ENCODE measurements around the gene ADCY2.

ADCY2 gene

DNA sequence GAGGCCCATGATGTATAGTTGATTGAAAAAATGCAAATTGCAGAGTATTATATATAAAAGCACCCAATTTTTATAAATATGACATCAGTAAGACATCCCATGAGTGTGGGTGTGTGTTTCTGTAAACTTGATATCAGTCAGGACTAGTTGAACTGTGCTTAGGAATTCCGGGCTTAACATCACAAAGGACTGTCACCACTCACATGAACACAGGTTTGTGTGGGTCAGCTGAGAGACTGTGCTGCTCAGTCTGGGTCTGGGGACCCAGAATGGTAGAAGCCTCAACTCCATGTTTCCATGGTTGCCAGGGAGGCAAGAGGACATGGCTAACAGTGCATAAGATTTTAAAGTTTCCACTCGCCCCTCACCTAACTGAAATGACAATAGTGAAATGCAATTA lies 120.3 kb downstream of the ADCY2 start:
- DNase-seq (ENCODE audit: low read depth): no peak

GRCh38 chr5:7517006-7517405 lies 121.1 kb downstream of the ADCY2 start:
- no peak for DNase-seq (ENCODE audit: low read depth)

DNA sequence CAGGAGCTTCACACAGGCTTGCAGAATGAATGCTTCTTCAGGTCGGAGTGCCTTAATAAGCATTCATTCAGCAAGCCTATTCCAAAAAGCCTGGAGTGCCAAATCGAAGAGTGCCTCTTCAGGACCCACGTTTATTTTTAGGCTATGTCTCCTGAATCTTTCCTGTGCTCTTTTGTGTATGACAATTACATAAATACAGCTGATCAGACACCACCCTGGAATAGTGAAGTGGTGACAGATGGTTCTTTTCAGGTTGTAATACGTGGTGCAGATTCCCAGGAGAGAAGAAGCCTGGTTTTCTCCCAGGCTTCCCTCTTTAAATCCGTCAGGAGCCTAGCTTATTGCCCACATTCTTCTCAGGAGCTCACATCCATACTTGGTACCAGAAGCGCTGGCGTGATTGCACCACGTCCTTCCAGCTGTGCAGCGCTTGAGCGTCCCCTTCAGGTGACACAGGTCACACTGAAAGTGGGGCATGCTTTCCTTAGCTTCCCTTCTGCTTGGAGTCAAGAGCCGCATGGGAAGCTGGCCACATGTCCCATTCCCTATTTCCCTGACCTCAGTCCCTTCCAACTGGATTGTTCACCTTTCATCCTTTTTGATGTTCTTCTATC lies 123.1 kb downstream of the ADCY2 start:
- DNase-seq (ENCODE audit: low read depth): no peak

- DNase-seq (ENCODE audit: low read depth): no peak
Measured at GRCh38 chr5:7519564-7519963, 123.6 kb downstream of the ADCY2 start.

- no peak for DNase-seq (ENCODE audit: low read depth)
Measured at GRCh38 chr5:7529880-7530279, 133.9 kb downstream of the ADCY2 start.

- DNase-seq (ENCODE audit: low read depth): no peak
Measured at GRCh38 chr5:7533941-7534340, 138.0 kb downstream of the ADCY2 start.

DNA sequence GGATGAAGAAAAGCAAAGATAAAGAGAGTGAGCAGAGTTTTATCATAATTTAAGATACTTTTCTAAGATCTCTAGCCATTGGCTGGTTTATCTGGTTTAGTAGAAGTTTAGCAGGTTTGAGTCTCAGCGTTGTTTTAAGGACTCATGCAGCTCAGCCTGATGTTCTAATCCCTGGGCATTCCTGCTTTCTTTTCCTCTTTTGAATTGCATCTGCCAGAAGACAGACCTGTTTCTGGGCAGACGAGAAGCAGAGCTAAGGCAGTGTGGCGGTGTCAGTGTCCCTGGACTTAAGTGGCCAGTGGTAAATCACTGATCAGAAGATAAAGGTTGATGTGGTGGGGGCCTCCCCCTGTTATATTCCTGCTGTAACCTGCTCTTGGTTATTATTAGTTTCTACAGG lies 138.6 kb downstream of the ADCY2 start:
- DNase-seq (ENCODE audit: low read depth): no peak

DNA sequence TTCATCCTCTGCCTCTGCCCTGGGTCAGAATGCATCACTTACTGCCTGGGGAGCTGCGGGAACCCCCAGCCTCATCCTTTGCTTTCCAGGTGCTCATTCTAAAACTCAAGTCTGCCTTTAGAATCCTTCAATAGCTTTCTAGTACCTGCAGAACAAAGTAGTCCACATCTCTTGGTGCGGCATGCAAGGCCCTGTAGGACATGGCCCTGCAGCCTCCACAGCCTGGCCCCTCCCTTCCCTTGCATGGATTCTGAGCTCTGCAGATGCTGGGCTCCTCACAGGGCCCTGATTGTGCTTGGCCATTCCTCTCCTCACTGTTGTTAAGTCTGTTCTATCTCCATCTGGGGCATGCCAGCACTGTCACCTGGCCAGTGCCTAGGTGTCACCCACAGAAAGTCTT lies 141.6 kb downstream of the ADCY2 start:
- no peak for DNase-seq (ENCODE audit: low read depth)

DNA sequence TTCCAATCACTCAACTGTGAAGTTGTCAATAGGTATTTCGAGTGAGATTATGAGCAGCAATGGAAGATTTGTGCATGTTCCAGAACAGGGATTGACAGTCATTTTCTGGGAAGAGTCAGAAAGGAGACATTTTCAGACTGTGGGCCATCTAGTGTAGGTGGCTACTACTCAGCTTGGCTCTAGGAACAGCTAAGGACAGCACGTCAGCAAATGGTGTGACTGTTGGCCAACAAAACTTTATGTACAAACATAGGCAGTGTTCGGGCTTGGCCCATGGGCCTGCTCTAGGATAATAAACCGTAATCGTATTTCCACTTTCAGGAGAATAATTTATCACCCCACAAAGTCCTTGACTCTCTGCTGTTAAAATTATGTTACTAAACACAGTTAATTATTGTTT lies 143.6 kb downstream of the ADCY2 start:
- no peak for DNase-seq (ENCODE audit: low read depth)

GRCh38 chr5:7540736-7541485 lies 145.0 kb downstream of the ADCY2 start:
- no peak for DNase-seq (ENCODE audit: low read depth)

GRCh38 chr5:7541898-7542297 lies 146.0 kb downstream of the ADCY2 start:
- no peak for DNase-seq (ENCODE audit: low read depth)

- DNase-seq (ENCODE audit: low read depth): no peak
Measured at GRCh38 chr5:7546555-7546954, 150.6 kb downstream of the ADCY2 start.

DNA sequence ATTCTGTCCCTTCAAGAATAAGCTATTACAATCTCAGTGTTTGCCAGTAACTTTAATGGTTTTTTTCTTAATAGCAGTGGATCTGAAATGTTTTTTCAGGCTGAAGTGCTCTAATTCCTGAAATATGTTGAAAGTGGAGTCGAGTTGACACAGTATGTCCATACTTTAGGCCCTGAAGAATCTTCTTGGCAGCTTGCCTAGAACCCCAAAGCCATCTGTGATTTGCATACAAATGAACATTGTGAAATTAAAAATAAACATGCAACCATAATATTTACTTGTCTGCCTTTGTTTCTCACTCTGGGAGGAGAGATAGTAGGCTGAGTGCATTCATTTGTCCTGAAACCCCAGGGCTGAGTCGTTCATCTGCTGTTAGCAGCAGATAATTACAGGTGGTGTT lies 152.7 kb downstream of the ADCY2 start:
- DNase-seq (ENCODE audit: low read depth): no peak

DNA sequence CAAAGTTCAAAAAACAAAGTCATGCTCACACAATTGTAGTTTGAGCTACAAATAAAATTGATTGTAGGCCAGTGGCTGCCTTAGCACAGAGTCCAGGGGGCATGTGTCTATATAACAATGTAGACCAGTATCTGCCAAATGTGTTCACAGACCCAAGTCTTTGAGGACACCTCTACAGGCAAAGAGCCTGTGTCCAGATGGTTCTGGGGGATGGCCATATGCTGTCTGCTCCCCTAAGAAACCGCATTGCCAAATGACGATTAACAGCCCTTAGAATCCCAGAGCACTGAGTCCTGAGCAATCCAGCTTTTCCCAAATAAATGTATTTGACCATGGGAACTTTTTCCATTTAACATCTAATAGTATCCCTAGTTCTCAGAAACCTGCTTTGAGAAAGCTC lies 169.6 kb downstream of the ADCY2 start:
- DNase-seq (ENCODE audit: low read depth): no peak

- DNase-seq (ENCODE audit: low read depth): no peak
Measured at GRCh38 chr5:7576023-7576715, 180.2 kb downstream of the ADCY2 start.

GRCh38 chr5:7577381-7577780 lies 181.4 kb downstream of the ADCY2 start:
- no peak for DNase-seq (ENCODE audit: low read depth)

DNA sequence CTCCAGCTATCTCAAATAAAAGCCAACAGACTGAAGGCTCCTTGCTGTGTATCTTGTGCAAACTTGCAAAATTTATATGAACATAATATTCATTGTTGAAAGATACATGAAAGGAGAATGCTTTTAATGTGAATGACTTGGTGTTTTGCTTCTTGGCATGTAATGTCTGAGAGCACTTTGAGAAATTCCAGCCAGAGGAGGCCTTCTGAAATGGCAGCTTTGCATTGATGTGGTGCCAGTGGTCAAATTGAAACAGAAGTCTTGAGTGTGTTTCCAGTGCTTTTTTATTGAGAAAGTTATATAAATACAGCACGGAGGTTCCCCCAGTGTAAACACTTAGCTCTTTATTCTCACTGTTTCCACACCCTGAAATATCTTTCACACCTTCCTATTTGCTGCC lies 182.1 kb downstream of the ADCY2 start:
- no peak for DNase-seq (ENCODE audit: low read depth)

- DNase-seq (ENCODE audit: low read depth): no peak
Measured at GRCh38 chr5:7584749-7585148, 188.8 kb downstream of the ADCY2 start.

- DNase-seq (ENCODE audit: low read depth): no peak
Measured at GRCh38 chr5:7585807-7586206, 189.9 kb downstream of the ADCY2 start.

GRCh38 chr5:7586480-7586879 lies 190.5 kb downstream of the ADCY2 start:
- no peak for DNase-seq (ENCODE audit: low read depth)

GRCh38 chr5:7589800-7590199 lies 193.9 kb downstream of the ADCY2 start:
- no peak for DNase-seq (ENCODE audit: low read depth)

DNA sequence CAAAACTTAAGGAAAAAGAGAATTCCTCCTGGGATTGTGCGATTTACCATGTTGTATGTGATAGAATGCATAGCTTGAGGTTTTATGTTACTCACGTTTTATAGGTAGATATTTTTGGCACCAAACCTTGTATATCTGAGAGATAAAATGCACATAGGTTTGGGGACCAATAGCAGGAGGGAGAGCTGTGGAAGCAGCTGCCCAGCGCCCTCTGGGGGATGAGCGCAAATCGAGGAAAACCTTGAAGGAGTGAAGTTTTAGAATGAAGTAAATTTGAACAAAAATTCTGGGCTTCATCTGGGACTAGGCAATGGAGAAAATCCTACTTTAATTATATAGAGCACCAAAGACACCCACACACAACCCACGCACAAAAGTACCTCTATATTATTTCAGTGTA lies 197.0 kb downstream of the ADCY2 start:
- no peak for DNase-seq (ENCODE audit: low read depth)

DNA sequence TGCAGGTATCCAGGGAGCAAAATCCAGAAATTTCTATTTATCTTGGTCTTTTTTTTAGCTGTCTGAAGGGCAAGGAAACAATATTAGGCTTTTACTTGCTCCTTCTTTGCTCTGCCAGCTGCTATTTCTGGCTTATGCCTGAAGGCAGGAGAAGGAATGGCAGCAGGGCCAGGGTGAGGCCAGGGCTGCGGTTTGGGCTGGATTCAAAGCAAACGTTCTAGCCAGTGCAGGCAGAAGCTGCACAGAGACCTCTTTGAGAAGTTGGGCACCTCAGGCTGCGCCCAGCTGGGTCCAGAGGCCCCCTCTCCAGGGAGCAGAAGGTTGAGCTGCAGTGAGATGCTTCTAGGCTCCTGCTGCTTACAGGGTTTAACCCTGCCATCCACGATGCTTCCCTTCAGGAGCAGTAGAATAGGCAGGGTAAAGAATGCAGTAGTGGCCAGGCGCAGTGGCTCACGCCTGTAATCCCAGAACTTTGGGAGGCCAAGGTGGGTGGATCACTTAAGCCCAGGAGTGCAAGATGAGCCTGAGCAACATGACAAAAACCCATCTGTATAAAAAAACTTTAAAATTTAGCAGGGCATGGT lies 201.2 kb downstream of the ADCY2 start:
- no peak for DNase-seq (ENCODE audit: low read depth)
